PFSK-1 (cell line): ENCODE measurements around the gene GAST.

Source experiments
- POLR2AphosphoS5 ChIP-seq: IDR thresholded peaks from 2 replicates; pipeline ENCODE4 v1.6.1; 2012; ENCODE audit warnings: low read depth, mild to moderate bottlenecking, control low read depth, low read length, moderate library complexity
- REST ChIP-seq, 2 experiments: IDR thresholded peaks; 2 replicates each; pipeline versions ENCODE4 v1.6.1 to v1.8.0; 2011 to 2012; ENCODE audit warnings: low read depth in 2 of 2, low read length in 2 of 2, control low read depth in 1 of 2, inconsistent platforms in 1 of 2, mild to moderate bottlenecking in 1 of 2, moderate library complexity in 1 of 2; ENCODE audit not compliant: insufficient read depth in 1 of 2
- SIN3A ChIP-seq: IDR thresholded peaks from 2 replicates; pipeline ENCODE4 v1.6.1; 2012; ENCODE audit warnings: mild to moderate bottlenecking, low read length, moderate library complexity, borderline replicate concordance; ENCODE audit not compliant: insufficient read depth
- TAF1 ChIP-seq: IDR thresholded peaks from 2 replicates; pipeline ENCODE4 v1.6.1; 2012; ENCODE audit warnings: low read length, control low read depth, borderline replicate concordance; ENCODE audit not compliant: insufficient read depth

GRCh38 chr17:41666237-41666641 is 45.9 kb upstream of the GAST start:
- TF ChIP-seq SIN3A = no peak
- TF ChIP-seq POLR2AphosphoS5 = no peak
- no peak for TF ChIP-seq REST (IDR thresholded peaks at IDR 0.05; ENCODE audit: insufficient read depth in 1 of 2, low read depth in 2 of 2, low read length in 2 of 2)
- TF ChIP-seq TAF1 = no peak; the same call in 1 of the 2 replicates
